Measurements from ENCODE around the gene LTBP1.

- TF ChIP-seq NFE2L2 (conservative IDR thresholded peaks at IDR 0.05; ENCODE audit: low read length) (no peak), CTCF (IDR thresholded peaks at IDR 0.05) (no peak), MAFK (IDR thresholded peaks at IDR 0.05; ENCODE audit: partially characterized antibody) (no peak), EP300 (IDR thresholded peaks at IDR 0.05) (no peak), ZNF302 (CRISPR knock-in tag; IDR thresholded peaks at IDR 0.05) (no peak)
- TF ChIP-seq, protein P1, sequence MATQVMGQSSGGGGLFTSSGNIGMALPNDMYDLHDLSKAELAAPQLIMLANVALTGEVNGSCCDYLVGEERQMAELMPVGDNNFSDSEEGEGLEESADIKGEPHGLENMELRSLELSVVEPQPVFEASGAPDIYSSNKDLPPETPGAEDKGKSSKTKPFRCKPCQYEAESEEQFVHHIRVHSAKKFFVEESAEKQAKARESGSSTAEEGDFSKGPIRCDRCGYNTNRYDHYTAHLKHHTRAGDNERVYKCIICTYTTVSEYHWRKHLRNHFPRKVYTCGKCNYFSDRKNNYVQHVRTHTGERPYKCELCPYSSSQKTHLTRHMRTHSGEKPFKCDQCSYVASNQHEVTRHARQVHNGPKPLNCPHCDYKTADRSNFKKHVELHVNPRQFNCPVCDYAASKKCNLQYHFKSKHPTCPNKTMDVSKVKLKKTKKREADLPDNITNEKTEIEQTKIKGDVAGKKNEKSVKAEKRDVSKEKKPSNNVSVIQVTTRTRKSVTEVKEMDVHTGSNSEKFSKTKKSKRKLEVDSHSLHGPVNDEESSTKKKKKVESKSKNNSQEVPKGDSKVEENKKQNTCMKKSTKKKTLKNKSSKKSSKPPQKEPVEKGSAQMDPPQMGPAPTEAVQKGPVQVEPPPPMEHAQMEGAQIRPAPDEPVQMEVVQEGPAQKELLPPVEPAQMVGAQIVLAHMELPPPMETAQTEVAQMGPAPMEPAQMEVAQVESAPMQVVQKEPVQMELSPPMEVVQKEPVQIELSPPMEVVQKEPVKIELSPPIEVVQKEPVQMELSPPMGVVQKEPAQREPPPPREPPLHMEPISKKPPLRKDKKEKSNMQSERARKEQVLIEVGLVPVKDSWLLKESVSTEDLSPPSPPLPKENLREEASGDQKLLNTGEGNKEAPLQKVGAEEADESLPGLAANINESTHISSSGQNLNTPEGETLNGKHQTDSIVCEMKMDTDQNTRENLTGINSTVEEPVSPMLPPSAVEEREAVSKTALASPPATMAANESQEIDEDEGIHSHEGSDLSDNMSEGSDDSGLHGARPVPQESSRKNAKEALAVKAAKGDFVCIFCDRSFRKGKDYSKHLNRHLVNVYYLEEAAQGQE (IDR thresholded peaks at IDR 0.05) = no peak
- TF ChIP-seq, protein P2, sequence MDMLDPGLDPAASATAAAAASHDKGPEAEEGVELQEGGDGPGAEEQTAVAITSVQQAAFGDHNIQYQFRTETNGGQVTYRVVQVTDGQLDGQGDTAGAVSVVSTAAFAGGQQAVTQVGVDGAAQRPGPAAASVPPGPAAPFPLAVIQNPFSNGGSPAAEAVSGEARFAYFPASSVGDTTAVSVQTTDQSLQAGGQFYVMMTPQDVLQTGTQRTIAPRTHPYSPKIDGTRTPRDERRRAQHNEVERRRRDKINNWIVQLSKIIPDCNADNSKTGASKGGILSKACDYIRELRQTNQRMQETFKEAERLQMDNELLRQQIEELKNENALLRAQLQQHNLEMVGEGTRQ (IDR thresholded peaks at IDR 0.05) = no peak
Measured at GRCh38 chr2:33213244-33213643, 266.5 kb downstream of the LTBP1 start.
